Neutrophil (primary cell): ENCODE results near the gene SOX5.

Experiments used
- H3K27ac ChIP-seq: fragments of 200-600 bp; sonication (generic); 2 replicates; pipeline ENCODE4 v1.5.1; 2016; ENCODE audit warnings: mild to moderate bottlenecking, moderate library complexity
- H3K27me3 ChIP-seq: fragments of 200-600 bp; sonication (generic); 2 replicates; pipeline ENCODE4 v1.6.0; 2016; ENCODE audit warnings: mild to moderate bottlenecking
- H3K36me3 ChIP-seq: fragments of 200-600 bp; sonication (generic); 2 replicates; pipeline ENCODE4 v1.5.1; 2017
- H3K4me1 ChIP-seq, 2 experiments: fragments of 200-600 bp in 1 of 2; sonication (generic) in 1 of 2; 1 replicate in 1 of 2; 2 replicates in 1 of 2; pipeline versions ENCODE4 v1.5.1 to v1.6.1; 2013 to 2016; ENCODE audit warnings: low read depth in 1 of 2, low read length in 1 of 2, mild to moderate bottlenecking in 1 of 2, moderate library complexity in 1 of 2; ENCODE audit not compliant: control insufficient read depth in 1 of 2, insufficient read depth in 1 of 2
- H3K4me3 ChIP-seq, 2 experiments: fragments of 200-600 bp in 1 of 2; sonication (generic) in 1 of 2; 1 replicate in 1 of 2; 2 replicates in 1 of 2; pipeline ENCODE4 v1.5.1; 2013 to 2016; ENCODE audit warnings: low read depth in 1 of 2, low read length in 1 of 2, mild to moderate bottlenecking in 1 of 2, moderate library complexity in 1 of 2
- H3K9me3 ChIP-seq: fragments of 200-600 bp; sonication (generic); 2 replicates; pipeline ENCODE4 v1.5.1; 2016
- CTCF ChIP-seq: fragments of 200-600 bp; sonication (generic); IDR thresholded peaks from 2 replicates; pipeline ENCODE4 v1.5.1; 2016; ENCODE audit warnings: antibody characterized with exemption

Gene SOX5

DNA sequence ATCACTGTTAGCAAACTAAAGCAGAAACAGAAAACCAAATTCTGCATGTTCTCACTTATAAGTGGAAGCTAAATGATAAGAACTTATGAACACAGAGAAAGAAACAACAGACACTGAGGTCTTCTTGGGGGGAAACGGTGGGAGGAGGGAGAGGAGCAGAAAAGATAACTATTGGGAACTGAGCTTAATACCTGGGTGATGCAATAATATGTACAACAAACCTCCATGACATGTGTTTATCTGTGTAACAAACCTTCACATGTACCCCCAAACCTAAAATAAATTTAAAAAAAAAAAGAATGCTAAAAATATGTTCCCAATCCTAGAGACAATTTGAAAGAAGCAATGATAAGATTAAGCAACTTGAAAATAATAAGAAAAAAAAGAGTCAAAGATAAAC is 89.5 kb downstream of the SOX5 start:
- no peak overlapping the region for H3K4me3 ChIP-seq
- H3K27ac ChIP-seq, result no peak overlapping the region
- H3K4me1 ChIP-seq, result no peaks in the 10 kb centered on the region
- no peaks in the 10 kb centered on the region for H3K36me3 ChIP-seq
- no peak for TF ChIP-seq CTCF
- H3K9me3 ChIP-seq, result no peaks in the 10 kb centered on the region
- no peaks in the 10 kb centered on the region for H3K27me3 ChIP-seq

- Histone ChIP-seq H3K36me3 (no peaks in the 10 kb centered on the region), H3K9me3 (no peaks in the 10 kb centered on the region), H3K27me3 (no peaks in the 10 kb centered on the region), H3K4me1 (no peaks in the 10 kb centered on the region), H3K27ac (no peak overlapping the region), H3K4me3 (no peak overlapping the region)
- no peak for TF ChIP-seq CTCF
These were observed 92.3 kb downstream of the SOX5 start for GRCh38 chr12:23857178-23857577.

DNA sequence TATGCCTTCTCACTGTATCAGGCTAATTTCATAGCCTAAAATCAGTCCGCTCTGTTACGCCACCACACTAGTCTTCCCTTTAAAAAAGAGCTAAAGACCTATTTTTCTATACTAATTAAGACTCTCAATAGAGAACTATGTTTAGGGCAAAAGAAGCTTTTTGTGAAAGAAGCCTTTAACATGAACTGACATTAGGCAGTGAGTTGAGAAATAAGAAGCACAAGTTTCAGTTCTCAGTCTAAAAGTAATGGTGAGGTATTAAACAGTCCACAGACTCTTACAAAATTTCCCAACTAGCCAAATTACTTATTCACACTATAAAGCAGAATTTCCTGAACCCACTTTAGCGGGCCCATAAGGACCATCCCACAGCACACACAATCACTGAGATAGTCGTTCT is 93.7 kb downstream of the SOX5 start:
- no peaks in the 10 kb centered on the region for H3K4me1 ChIP-seq
- no peak overlapping the region for H3K4me3 ChIP-seq
- H3K36me3 ChIP-seq, result no peaks in the 10 kb centered on the region
- H3K27ac ChIP-seq, result no peak overlapping the region
- no peak for TF ChIP-seq CTCF
- H3K27me3 ChIP-seq, result no peaks in the 10 kb centered on the region
- no peaks in the 10 kb centered on the region for H3K9me3 ChIP-seq

GRCh38 chr12:23854598-23854997 is 94.9 kb downstream of the SOX5 start:
- Histone ChIP-seq H3K27ac (no peak overlapping the region), H3K27me3 (no peaks in the 10 kb centered on the region), H3K36me3 (no peaks in the 10 kb centered on the region), H3K4me1 (no peaks in the 10 kb centered on the region), H3K4me3 (no peak overlapping the region), H3K9me3 (no peaks in the 10 kb centered on the region)
- no peak for TF ChIP-seq CTCF

DNA sequence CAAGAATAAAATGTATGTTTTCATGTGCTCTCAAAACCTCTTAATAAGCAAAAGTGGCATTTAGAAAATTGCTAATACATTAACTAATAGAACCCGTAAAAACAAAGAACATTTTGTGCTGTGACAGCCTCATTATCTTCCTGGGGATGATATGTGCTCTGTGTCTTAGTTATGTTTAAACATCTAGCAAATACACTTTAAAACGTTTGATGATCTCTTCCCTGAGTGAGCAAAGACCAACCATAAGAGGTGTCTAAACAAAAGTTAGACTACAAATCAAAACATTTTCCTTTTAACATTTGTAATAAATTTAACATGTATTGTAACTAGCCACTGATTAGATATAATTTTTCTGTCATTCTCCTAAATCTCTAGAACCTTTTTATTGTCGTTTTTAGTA is 95.8 kb downstream of the SOX5 start:
- Histone ChIP-seq H3K4me1 (no peaks in the 10 kb centered on the region), H3K9me3 (no peaks in the 10 kb centered on the region), H3K36me3 (no peaks in the 10 kb centered on the region), H3K27me3 (no peaks in the 10 kb centered on the region), H3K27ac (no peak overlapping the region), H3K4me3 (no peak overlapping the region)
- no peak for TF ChIP-seq CTCF

GRCh38 chr12:23851602-23852001 is 97.9 kb downstream of the SOX5 start:
- H3K4me1 ChIP-seq, result no peaks in the 10 kb centered on the region
- TF ChIP-seq CTCF, result no peak
- H3K36me3 ChIP-seq, result no peaks in the 10 kb centered on the region
- no peaks in the 10 kb centered on the region for H3K27me3 ChIP-seq
- no peak overlapping the region for H3K4me3 ChIP-seq
- no peak overlapping the region for H3K27ac ChIP-seq
- H3K9me3 ChIP-seq, result no peaks in the 10 kb centered on the region
